NCI-H82 (cell line): ENCODE data around the gene JAKMIP1.

Experiments
- DNase-seq: peaks from one replicate; lab custom pipeline; 2025; lab: John Stamatoyannopoulos, UW

JAKMIP1 gene

GRCh38 chr4:5992171-5992827, 208.1 kb downstream of the JAKMIP1 start:
- no peak for DNase-seq

GRCh38 chr4:5991405-5991804, 208.9 kb downstream of the JAKMIP1 start:
- no peak for DNase-seq

GRCh38 chr4:5990446-5991160, 209.7 kb downstream of the JAKMIP1 start:
- no peak for DNase-seq

- no peak for DNase-seq
Observed at GRCh38 chr4:5989236-5990225, 210.8 kb downstream of the JAKMIP1 start.

GRCh38 chr4:5988086-5988845, 212.1 kb downstream of the JAKMIP1 start:
- no peak for DNase-seq

GRCh38 chr4:5984843-5985242, 215.5 kb downstream of the JAKMIP1 start:
- DNase-seq = no peak

GRCh38 chr4:5982156-5982973, 218.0 kb downstream of the JAKMIP1 start:
- no peak for DNase-seq

- peak; percentile 41 for DNase-seq
Observed at GRCh38 chr4:5980436-5981155, 219.8 kb downstream of the JAKMIP1 start.

- peak; percentile 81 for DNase-seq
Observed at GRCh38 chr4:5979981-5980380, 220.4 kb downstream of the JAKMIP1 start.

- no peak for DNase-seq
Observed at GRCh38 chr4:5976921-5977320, 223.4 kb downstream of the JAKMIP1 start.

- DNase-seq = peak; percentile 21
Observed at GRCh38 chr4:5976431-5976830, 223.9 kb downstream of the JAKMIP1 start.
